SIG-M5 treated with dmso at 0.1 percent for 504 hours (cell line): ENCODE data around the gene SLCO3A1.

ENCODE experiments used
- DNase-seq: peaks from one replicate; lab custom pipeline; 2025; ENCODE audit not compliant: unreplicated experiment; lab: John Stamatoyannopoulos, UW

SLCO3A1 gene

DNA sequence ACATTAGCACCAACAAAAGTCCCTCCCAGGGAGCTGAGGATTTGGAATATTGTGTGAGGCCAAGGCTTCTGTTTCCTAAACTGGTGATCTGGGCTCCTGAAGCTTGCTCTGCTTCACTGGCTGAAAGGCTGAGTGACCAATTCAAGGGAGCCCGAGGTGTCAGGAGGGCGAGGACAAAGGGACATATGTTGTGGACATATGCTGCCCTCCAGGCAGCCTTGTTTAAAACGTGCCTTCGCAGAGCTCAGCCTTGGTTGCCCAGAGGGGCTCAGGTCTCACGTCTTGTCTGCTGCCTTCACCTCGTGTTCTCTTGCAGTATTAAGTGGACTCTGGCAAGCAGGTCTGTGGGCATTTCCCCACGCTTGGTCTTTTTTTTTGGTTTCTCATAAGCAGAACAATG, 7.0 kb downstream of the SLCO3A1 start:
- DNase-seq, result no peak

DNA sequence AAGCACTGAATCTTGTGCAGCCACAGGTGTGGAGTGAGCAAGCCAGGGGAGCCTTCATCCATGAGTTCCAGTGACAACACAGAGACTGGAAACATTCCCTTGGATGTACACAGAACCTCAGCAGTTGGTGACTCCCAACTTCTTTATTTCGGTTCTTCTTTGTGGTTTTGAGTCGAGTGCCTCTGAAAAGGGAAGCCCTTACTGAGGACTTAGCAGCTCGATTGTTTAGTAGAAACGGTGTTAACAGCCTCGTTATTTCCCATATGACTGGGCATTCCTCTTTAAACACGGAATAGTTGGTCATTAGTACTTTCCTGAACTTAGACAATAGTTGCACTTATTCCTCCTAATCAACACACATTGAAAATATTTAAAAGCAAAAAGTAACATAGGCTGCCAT, 7.7 kb downstream of the SLCO3A1 start:
- peak; percentile 83 for DNase-seq

DNA sequence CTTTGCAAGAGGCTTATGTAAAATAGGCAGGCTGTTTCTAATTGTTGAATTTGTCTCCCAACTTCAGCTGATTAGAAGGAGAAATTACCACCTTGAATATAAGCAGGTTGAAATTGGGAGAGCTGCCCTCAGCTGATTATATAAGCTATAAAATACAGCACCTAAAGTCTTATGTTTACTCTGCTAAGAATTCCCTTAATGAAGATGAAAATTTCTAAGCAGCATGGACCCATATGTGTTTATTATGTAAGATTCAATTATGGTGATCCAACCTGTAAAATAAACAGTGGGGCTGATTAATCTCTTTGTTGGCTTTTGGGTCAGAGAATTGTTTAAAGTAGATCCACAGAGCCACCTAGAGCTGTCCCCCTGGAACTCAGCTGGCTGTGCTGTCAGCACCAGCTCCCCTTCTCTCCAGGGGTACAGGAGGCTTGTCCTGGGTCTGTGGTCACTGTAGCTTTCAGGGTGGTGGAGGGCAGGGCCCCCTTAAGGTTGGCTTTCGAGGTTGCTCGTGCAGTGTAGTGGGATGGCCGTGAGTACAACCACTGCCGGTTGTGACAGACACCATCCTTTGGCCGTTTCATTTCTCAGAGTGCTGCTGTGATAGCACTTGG, 9.5 kb downstream of the SLCO3A1 start:
- DNase-seq, result no peak

DNA sequence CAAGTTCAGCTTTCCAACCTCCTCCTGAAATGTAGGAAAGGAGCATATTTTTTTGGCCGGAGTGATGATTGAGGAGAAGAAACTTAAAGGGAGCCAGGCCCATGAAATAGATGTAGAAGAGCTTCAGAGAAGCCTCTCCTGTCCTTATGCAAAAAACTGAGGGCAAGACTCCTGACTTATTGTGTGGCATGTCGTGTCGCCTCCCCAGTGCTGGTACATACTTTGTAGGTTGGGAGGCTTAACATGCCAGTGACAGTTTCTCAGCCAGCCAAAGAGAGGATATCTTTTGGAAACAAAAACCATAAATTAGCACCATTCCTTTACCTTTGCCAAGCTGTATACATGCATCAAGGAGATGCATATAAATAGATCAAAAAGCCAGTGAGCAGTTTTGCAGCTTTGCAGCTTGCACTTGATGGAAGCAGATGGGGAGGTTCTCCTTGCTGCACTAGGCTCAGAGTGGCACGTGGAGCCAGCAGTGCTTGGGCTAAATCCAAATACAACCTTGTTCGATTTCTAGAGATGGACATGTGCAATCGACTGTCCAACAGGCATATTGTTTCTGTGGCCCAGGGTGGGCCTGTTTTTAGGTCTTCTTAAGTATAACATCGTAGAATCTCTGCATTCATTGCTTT, 10.2 kb downstream of the SLCO3A1 start:
- DNase-seq, result no peak

DNA sequence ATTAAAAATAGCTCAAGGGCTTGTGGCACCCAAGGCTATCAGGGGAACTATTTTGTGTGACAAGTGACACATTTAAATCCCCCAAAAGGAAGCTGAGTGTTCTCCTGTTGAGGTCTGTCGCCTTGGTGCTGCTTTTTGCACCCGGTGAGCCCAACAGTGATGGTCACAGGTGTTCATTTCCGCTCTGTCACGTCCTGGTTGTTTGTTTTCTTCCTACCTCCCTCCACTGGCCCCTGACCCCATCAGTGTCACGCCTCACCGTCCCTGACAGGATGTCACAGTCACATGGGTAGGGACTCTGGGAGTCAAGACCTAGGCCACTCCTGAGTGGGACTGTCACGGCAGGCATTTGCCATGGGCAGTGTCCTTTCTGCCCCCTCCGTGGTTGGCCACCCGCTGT, 11.2 kb downstream of the SLCO3A1 start:
- no peak for DNase-seq

DNA sequence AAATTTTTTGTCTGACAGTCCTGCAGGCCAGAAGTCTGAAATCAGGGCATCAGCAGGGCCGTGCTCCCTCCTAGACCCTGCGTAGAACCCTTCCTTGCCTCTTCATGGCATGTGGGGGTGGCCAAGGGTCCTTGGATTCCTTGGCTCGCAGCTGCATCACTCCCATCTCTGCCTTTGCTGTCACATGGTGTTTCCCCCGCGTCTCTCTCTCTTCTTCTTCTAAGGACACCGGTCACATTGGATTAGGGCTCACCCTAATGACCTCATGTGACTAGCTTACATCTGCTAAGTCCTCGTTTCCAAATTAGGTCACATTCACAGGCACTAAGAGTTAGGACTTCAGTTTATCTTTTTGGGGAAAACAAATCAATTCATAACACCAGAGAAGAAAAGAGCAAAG, 12.0 kb downstream of the SLCO3A1 start:
- no peak for DNase-seq

DNA sequence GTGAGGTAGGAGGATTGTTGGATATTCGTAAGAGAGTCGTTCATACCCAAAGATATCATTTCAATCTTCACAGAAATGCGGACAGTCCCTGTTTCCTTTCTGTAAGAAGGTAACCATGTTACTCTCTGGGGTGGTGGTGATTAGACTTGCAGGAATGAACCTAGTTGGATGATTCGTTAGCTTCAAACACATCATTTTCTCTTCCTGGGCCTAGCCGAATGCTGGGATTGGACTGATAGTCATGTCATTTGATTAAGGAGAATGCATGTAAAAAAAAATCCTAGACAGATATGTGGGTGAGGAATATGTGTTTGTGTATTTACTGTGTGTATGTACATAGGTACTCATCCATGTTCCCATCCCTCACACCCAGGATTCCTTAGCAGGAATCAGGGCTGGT, 12.4 kb downstream of the SLCO3A1 start:
- no peak for DNase-seq

DNA sequence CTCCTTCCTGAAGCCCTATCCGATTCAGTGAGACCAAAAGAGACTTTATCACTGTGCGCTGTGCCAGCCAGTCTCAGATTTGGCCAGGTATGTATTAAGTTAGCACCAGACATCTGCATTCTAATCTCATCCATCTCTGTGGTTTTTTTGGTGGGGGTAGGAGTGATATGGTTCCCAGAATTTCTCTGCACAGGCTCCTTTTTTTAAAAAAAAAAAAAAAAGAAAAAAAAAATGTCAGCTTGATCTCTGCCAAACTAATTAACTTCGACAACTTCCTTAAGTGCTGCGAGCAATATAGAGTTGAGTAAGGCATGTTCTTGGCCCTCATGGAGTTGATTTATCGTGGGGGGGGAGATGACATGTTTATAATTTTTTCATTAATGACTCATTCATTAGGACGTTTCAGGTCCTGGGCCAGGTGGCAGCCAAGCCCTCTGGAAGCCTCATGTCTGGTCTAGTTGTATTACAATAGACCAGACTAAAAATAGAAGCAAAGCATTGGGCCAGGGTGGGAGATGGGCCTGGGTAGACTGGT, 12.9 kb downstream of the SLCO3A1 start:
- DNase-seq, result no peak

DNA sequence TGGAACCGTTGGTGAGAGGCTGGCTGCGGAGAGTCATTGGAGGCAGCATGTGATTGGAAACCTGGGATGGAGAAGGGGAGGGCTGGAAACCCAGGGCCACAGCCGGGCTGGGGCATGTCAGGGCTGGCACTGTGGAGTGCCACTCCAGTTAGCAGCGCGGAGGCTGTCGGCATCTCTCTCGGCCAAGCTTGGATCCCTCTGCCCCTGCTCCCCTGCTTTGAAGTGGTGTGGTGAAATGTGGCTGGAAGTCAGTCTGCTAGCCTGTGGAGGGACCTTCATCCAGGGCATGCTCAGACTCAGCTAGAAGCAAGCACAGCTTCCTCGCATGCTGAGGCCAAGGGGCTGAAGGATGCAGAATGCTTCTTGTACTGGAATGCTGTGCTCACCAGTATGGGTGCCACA, 13.5 kb downstream of the SLCO3A1 start:
- no peak for DNase-seq

DNA sequence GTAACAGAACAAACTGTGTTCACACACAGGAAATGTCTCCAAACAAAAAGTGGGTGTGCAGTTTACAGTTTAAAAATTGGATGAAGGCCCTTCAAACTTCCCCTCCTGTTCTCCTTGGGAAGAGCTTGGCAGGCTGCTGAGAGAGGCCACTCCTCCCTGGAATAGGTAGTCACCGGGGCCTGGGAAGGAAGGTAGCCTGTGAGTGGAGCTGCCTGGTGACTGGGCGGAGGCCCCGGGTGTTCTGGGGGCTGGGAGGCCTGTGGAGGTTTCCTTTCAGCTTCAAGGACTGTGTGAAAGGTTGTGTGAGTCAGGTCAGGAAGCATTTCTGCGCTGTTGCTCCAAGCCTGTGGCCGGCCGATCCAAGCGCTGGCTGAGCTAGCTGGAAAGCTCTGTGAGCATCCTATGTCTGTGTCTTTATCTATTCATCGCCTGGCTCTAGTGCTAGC, 14.1 kb downstream of the SLCO3A1 start:
- DNase-seq, result no peak

DNA sequence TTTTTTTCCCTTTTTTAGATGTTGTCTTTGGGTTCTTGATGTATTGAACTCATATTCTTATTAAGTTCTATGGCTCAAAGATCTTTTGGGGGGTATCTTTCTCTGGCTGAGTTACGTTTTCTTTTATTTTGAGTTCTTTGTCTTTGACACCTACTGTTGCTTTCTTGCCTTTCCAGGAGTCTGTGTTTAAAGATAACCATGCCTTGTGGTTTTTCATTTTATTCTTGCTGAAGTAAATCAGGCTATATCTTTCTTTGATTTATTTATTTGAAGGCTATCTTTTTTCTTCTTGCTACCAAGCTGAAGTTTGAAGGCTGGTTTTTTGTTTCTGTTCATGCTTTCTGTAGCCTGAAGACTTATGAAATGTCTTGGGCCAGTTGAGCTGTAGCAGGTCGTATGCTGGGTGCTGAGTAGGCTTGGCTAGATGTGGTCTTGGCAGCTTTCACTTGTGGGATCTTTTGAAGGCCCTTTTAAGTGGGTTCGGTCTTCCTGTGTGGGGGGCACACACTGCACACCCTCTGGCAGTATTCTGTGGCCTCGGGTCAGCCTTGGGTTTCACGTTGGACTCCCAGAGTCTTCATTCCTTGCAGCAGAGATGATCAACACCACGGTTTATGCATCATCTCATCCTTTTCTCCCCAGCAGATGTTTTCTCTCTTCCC, 17.5 kb downstream of the SLCO3A1 start:
- no peak for DNase-seq

DNA sequence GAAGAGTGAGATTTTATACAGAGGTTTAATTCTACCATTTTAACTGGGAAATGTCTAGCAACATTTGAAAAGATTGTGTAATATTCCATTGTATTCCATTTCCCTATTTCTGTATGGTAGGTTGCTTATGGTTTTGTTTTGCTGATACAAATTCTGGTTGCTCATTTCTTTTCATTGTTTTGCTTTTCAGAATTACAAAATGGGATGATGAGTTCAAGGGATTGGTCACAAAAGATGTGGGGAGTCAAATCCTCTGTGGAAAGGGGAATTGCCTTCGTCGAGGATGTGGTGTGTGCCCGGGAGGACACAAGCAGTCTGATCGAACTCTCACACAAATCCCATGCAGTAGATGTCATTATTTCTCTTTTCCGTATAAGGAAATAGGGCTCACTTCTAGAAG, 18.3 kb downstream of the SLCO3A1 start:
- DNase-seq, result no peak

DNA sequence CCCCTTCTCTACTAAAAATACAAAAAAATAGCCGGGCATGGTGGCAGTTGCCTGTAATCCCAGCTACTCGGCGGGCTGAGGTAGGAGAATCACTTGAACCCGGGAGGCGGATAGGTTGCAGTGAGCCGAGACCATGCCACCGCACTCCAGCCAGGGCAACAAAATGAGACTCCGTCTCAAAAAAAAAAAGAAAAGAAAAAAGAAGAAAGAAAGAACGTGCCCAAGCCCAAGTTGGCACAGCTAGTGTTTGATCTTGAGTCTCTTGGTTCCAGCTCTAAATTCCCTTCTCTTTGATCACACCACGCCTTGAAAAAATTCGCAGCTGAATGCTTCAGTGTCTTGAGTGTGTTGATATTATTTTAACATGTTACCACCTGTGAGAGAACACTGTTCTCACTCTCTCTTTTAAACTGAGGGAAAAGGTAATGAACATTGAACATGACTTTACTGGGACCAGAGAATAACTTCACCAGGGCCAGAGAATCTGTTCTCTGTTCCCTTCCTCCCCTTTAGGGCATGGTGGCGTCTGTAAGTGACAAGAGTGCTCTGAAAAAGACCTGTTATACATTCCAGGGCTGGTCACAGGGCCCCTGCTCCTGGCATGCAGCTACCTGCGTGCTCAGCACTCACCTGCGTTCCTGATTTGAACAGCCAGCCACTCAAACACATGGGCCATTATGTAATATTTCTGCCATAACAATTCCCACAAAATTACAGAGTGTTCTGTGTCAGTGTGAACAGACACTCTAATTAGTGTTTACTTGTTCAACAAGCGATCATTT, 19.0 kb downstream of the SLCO3A1 start:
- no peak for DNase-seq

DNA sequence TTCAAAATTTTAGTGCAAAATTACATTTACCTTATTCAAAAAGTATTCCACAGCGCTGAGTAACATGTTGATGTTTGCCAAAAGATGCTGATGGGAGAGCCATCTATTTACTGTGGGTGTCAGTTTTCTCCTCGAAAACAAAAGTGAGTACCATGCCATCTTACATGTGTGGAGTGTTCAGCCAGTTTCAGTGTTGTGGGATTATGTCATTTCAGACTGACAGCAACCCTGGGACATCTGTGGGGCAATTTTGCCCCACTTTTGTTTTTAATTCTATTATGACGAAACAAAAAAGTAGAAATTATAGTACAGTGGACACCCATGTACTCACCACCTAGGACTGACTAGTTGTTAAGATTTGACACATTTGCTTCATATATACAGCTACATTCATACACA, 19.6 kb downstream of the SLCO3A1 start:
- no peak for DNase-seq

DNA sequence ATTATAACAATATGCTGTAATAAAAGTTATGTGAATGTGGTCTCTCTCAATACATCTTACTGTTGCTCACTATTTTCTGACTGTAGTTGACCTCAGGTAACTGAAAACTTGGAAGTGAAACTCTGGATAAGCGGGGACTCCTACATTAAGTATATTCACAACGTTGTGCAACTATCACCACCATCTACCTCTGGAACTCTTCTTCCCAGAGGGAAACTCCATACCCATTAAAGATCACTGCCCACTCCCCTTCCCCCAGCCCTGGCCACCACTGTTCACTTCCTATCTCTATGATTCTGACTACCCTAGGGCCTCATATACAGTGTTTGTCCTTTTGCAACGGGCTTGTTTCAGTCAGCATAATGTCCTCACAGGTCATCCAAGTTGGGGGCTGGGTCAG, 20.7 kb downstream of the SLCO3A1 start:
- no peak for DNase-seq

DNA sequence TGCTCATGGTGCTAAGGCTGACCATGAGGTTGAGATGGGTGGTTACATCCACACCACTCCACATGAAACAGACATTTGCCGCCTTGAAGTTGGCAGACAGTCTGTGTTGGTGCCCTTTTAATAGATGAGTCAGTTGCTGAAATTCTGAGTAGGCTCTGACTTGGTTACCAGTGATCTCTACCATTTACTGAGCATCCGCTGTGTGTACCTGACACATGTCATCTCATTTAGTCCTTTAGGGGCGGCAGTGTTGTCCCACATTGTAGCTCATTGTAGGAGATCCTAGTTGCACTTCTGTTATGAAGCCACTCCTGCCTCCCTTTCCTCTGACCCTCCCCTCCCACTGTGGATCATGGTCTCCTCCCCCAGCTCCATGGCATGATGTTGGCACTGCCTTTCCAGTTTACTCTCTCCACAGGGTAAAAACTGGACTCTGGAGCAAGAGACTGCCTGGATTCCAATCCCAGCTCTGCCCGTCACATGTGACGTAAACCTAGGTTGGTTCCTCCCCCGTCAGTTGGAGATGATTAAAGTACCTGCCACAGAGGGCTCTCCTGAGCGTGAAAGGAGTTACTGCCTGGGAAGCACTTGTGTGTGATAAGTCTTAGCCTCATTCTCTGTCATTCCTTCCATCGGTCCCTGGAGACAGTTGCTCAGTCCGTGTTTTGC, 21.6 kb downstream of the SLCO3A1 start:
- DNase-seq, result no peak

DNA sequence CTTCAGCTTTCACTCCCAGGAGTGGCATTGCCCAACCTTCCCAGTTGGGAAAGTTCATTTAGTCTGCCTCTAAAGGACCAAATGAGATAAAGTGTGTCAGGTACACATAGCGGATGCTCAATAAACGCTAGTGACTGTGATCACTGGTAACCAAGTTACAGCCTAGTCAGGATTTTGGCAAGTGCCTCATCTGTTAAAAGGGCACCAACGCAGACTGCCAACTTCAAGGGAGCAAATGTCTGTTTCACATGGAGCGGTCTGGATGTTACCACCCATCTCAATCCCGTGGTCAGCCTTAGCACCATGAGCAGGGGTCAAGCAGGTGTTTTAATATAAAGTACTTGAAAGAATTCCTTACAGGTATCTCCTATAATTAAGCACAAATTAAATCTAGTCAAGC, 22.7 kb downstream of the SLCO3A1 start:
- DNase-seq, result no peak

DNA sequence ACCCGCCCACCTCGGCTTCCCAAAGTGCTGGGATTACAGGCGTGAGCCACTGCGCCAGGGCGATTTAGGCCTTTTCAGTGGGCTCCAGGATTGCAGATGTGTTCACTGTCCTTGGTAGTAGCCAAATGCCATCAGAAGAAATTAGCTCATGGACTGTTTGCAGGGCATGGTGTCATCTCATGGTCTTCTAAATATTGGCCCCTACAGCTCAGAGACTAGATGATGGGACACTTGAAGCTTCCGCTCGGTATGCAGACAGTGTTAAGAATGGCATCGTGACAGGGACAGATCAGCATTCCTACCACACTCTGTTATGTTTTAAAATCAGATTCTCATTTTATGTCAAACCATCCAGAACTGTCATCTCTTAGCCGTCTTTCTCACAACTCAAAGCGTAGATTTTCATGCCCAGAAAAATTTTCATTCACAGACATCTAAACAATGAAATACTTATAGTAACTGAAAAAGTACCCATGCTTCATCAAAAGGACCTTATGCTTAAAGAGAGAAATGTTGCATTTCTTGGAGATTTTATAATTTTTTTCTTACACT, 24.9 kb downstream of the SLCO3A1 start:
- no peak for DNase-seq

DNA sequence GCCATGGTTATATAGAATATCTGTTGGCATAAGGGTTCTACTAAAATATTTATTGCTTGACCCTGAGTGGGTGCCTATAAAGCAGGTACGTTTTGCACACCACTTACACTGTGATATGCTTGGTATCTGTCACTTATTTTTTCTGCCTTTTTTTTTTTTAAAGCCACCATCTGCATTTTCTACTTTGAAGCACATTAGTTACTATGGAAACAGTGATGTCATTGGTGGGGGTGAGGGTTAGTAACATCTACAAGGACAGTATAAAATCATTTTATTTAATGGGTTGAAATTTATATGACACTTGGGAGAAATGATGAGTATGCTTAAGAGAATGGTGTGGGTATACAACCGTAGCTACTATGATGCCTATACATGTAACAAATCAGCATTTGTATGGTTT, 25.6 kb downstream of the SLCO3A1 start:
- no peak for DNase-seq

DNA sequence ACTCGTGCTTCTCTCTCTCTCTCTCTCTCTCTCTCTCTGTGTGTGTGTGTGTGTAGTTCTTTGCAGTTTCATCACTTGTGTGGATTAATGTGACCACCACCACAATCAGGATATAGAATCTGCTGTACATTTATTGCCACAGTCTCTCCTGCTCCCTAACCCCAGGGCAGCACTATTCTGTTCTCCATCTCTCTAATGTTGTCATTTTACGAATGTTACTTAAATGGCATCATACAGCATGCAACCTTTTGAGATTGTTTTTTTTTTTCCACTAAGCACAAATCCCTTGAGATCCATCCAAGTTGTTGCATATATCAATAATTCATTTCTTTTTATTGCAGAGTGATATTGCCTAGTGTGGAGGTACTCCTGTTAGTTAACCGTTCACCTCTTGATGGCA, 26.9 kb downstream of the SLCO3A1 start:
- no peak for DNase-seq
